ACC112 (cell line): ENCODE data around the gene CERK.

ENCODE experiments used
- H2AFZ ChIP-seq: fragments of 200-600 bp; sonication (generic); one replicate; pipeline ENCODE4 v1.6.0; 2017; ENCODE audit warnings: antibody characterized with exemption, low read length; ENCODE audit not compliant: unreplicated experiment
- H3K27ac ChIP-seq: fragments of 200-600 bp; sonication (generic); 2 replicates; pipeline ENCODE4 v1.5.1; 2014; ENCODE audit warnings: low read depth, mild to moderate bottlenecking, antibody characterized with exemption, low read length, moderate library complexity
- H3K27me3 ChIP-seq: fragments of 200-600 bp; sonication (generic); 2 replicates; pipeline ENCODE4 v1.6.1; 2014; ENCODE audit warnings: mild to moderate bottlenecking, antibody characterized with exemption, low read length, moderate library complexity, mixed read lengths; ENCODE audit not compliant: insufficient read depth
- H3K36me3 ChIP-seq: fragments of 200-600 bp; sonication (generic); 2 replicates; pipeline ENCODE4 v1.6.1; 2016; ENCODE audit warnings: mild to moderate bottlenecking, antibody characterized with exemption, low read length, moderate library complexity, mixed read lengths; ENCODE audit not compliant: insufficient read depth
- H3K4me1 ChIP-seq: fragments of 200-600 bp; sonication (generic); one replicate; pipeline ENCODE4 v1.6.1; 2016; ENCODE audit warnings: low read length, mixed read lengths; ENCODE audit not compliant: insufficient read depth, unreplicated experiment, control insufficient read depth
- H3K4me3 ChIP-seq: fragments of 200-600 bp; sonication (generic); 2 replicates; pipeline ENCODE4 v1.5.1; 2014; ENCODE audit warnings: mild to moderate bottlenecking, low read depth, low read length
- H3K79me2 ChIP-seq: fragments of 200-600 bp; sonication (generic); one replicate; pipeline ENCODE4 v1.6.0; 2016; ENCODE audit warnings: low read length; ENCODE audit not compliant: control insufficient read depth, unreplicated experiment, insufficient read depth

Gene CERK

GRCh38 chr22:46696229-46696518 lies 41.9 kb downstream of the CERK start:
- no peaks in the 10 kb centered on the region for H3K36me3 ChIP-seq
- H2AFZ ChIP-seq = no peak overlapping the region
- H3K4me3 ChIP-seq = no peak overlapping the region
- H3K27ac ChIP-seq = no peak overlapping the region
- H3K79me2 ChIP-seq = no peaks in the 10 kb centered on the region
- H3K27me3 ChIP-seq = no peaks in the 10 kb centered on the region
- H3K4me1 ChIP-seq = no peaks in the 10 kb centered on the region

- no peak overlapping the region for H2AFZ ChIP-seq
- no peaks in the 10 kb centered on the region for H3K4me1 ChIP-seq
- H3K79me2 ChIP-seq = no peaks in the 10 kb centered on the region
- H3K36me3 ChIP-seq = no peaks in the 10 kb centered on the region
- H3K4me3 ChIP-seq = no peak overlapping the region
- no peak overlapping the region for H3K27ac ChIP-seq
- no peaks in the 10 kb centered on the region for H3K27me3 ChIP-seq
Observed at GRCh38 chr22:46695346-46696228, 42.5 kb downstream of the CERK start.

- no peaks in the 10 kb centered on the region for H3K36me3 ChIP-seq
- no peak overlapping the region for H3K4me3 ChIP-seq
- no peaks in the 10 kb centered on the region for H3K79me2 ChIP-seq
- no peak overlapping the region for H3K27ac ChIP-seq
- no peaks in the 10 kb centered on the region for H3K4me1 ChIP-seq
- H3K27me3 ChIP-seq = no peaks in the 10 kb centered on the region
- no peak overlapping the region for H2AFZ ChIP-seq
Observed at GRCh38 chr22:46694416-46695170, 43.5 kb downstream of the CERK start.

GRCh38 chr22:46693634-46694415 lies 44.2 kb downstream of the CERK start:
- no peaks in the 10 kb centered on the region for H3K4me1 ChIP-seq
- no peak overlapping the region for H2AFZ ChIP-seq
- H3K27ac ChIP-seq = no peak overlapping the region
- no peaks in the 10 kb centered on the region for H3K36me3 ChIP-seq
- H3K27me3 ChIP-seq = no peaks in the 10 kb centered on the region
- H3K79me2 ChIP-seq = no peaks in the 10 kb centered on the region
- no peak overlapping the region for H3K4me3 ChIP-seq

GRCh38 chr22:46691571-46691970 lies 46.5 kb downstream of the CERK start:
- no peaks in the 10 kb centered on the region for H3K27me3 ChIP-seq
- H3K36me3 ChIP-seq = no peaks in the 10 kb centered on the region
- H3K4me1 ChIP-seq = no peaks in the 10 kb centered on the region
- H2AFZ ChIP-seq = no peak overlapping the region
- H3K79me2 ChIP-seq = no peaks in the 10 kb centered on the region
- no peak overlapping the region for H3K27ac ChIP-seq
- no peak overlapping the region for H3K4me3 ChIP-seq

GRCh38 chr22:46690146-46690545 lies 47.9 kb downstream of the CERK start:
- Histone ChIP-seq H3K27me3 (no peaks in the 10 kb centered on the region), H3K36me3 (no peaks in the 10 kb centered on the region), H3K27ac (no peak overlapping the region), H2AFZ (no peak overlapping the region), H3K79me2 (no peaks in the 10 kb centered on the region), H3K4me1 (no peaks in the 10 kb centered on the region), H3K4me3 (no peak overlapping the region)

DNA sequence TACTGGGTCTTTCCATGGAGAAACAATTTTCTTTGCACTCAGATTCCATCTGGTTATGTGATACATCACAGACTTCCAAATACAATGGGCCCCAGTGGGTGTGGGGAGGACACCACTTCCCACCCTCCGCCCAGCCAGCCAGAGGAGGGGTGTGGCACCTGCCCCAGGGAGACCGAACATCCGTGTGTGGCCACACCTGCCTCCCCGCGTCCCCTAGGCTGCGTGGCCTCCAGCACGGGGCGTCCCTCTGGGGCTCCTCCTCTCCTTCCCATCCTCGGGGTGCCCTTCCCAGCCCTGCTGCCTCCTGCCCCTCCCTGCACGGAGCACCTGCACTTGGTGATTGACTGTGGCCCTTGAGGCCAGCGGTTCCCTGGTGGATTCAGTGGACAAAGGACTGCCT lies 49.1 kb downstream of the CERK start:
- Histone ChIP-seq H3K27me3 (no peaks in the 10 kb centered on the region), H2AFZ (no peak overlapping the region), H3K79me2 (no peaks in the 10 kb centered on the region), H3K36me3 (no peaks in the 10 kb centered on the region), H3K27ac (no peak overlapping the region), H3K4me1 (no peaks in the 10 kb centered on the region), H3K4me3 (no peak overlapping the region)

- Histone ChIP-seq H3K4me3 (no peak overlapping the region), H3K27ac (no peak overlapping the region), H3K27me3 (no peaks in the 10 kb centered on the region), H3K4me1 (no peaks in the 10 kb centered on the region), H3K36me3 (no peaks in the 10 kb centered on the region), H2AFZ (no peak overlapping the region), H3K79me2 (no peaks in the 10 kb centered on the region)
Observed at GRCh38 chr22:46687460-46687859, 50.6 kb downstream of the CERK start.

DNA sequence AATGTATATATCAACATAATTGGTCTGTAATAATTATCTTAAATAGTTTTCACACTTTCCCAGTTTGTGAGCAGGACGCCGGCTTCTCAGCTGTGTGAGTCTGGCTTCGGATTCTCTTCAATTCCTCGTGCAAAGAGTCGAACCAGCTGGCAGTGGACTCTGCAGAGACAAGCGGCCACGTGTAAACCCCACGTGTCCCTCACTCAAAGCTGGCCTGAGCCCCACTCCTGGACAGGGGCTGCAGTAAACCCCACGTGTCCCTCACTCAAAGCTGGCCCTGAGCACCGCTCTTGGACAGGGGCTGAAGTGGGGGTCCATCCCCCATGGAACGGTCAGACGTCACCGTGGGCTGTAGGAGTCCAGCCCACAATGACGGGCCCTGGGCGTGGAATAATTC lies 51.0 kb downstream of the CERK start:
- Histone ChIP-seq H3K79me2 (no peaks in the 10 kb centered on the region), H2AFZ (no peak overlapping the region), H3K4me3 (no peak overlapping the region), H3K4me1 (no peaks in the 10 kb centered on the region), H3K36me3 (no peaks in the 10 kb centered on the region), H3K27me3 (no peaks in the 10 kb centered on the region), H3K27ac (no peak overlapping the region)

DNA sequence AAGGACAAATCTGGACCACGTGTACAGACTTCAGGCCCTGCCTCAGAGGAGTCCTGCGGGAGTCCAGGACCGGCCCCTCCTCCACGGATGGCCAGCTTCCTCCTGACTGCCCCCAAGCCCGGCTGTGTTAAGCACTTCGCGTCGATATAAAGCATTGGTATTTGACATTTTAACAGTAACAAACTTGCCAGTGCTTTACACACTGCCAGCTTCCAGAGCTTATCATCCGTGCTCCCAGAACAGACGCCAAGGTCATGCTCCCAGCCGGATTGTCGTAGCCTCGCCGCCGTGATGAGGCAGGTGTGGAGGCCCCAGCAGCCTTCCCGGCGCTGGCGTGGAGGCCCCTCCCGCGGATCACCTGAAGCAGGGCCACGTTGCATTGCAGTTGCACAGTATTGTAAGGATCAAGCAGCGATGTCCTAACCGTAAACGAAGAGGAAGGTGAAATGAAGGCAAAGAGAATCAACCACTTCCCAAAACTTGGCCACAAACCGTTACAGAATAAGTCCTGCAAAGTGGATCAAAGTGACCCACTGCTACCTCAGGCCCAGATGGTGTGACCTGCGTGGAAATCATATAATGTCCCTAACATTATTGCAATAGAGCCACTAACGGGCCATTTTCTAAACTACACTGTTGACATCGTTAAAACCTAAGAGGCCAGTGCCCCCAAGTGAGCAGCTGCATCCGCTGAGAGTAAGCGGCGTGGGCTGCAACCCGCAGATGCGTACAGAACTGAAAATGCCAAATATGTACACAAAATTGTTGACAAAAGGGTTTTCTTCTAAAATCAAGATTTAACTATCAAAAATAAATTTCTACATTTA lies 51.6 kb downstream of the CERK start:
- no peaks in the 10 kb centered on the region for H3K4me1 ChIP-seq
- no peak overlapping the region for H3K4me3 ChIP-seq
- no peaks in the 10 kb centered on the region for H3K36me3 ChIP-seq
- no peak overlapping the region for H2AFZ ChIP-seq
- H3K79me2 ChIP-seq = no peaks in the 10 kb centered on the region
- H3K27me3 ChIP-seq = no peaks in the 10 kb centered on the region
- H3K27ac ChIP-seq = no peak overlapping the region
